Measurements from ENCODE around the gene VSIG2.

VSIG2 gene

GRCh38 chr11:124748481-124749343, 3.3 kb downstream of the VSIG2 start:
- no peak for DNase-seq (ENCODE audit: low read depth in 2 of 2)

- no peak for DNase-seq (ENCODE audit: low read depth in 2 of 2)
These were observed 4.0 kb downstream of the VSIG2 start for GRCh38 chr11:124748100-124748418.

- no peak for DNase-seq (ENCODE audit: low read depth in 2 of 2)
These were observed 4.5 kb downstream of the VSIG2 start for GRCh38 chr11:124747406-124748099.

- peak; percentile 47 to 62 for DNase-seq (ENCODE audit: low read depth in 2 of 2)
These were observed 5.3 kb downstream of the VSIG2 start for GRCh38 chr11:124746621-124747243.

- DNase-seq (ENCODE audit: low read depth in 2 of 2): no peak
These were observed 6.0 kb downstream of the VSIG2 start for GRCh38 chr11:124745835-124746620.

- no peak for DNase-seq (ENCODE audit: low read depth in 2 of 2)
These were observed 6.7 kb downstream of the VSIG2 start for GRCh38 chr11:124745270-124745834.

- no peak for DNase-seq (ENCODE audit: low read depth in 2 of 2)
These were observed 9.0 kb downstream of the VSIG2 start for GRCh38 chr11:124743050-124743449.

GRCh38 chr11:124742555-124742954, 9.5 kb downstream of the VSIG2 start:
- no peak for DNase-seq (ENCODE audit: low read depth in 2 of 2)

- no peak for DNase-seq (ENCODE audit: low read depth in 2 of 2)
These were observed 11.7 kb downstream of the VSIG2 start for GRCh38 chr11:124740277-124740882.

- DNase-seq (ENCODE audit: low read depth in 2 of 2): peak; percentile 62 to 67
These were observed 12.4 kb downstream of the VSIG2 start, which contains the start of gene NRGN for GRCh38 chr11:124739479-124740276. NRGN (plus strand) TSS chr11:124739942; CDS start chr11:124740085, 143 bp downstream.

- no peak for DNase-seq (ENCODE audit: low read depth in 2 of 2)
These were observed 13.2 kb downstream of the VSIG2 start for GRCh38 chr11:124738713-124739478.

GRCh38 chr11:124737638-124738305, 14.3 kb downstream of the VSIG2 start:
- DNase-seq (ENCODE audit: low read depth in 2 of 2): no peak

GRCh38 chr11:124736736-124737135, 15.3 kb downstream of the VSIG2 start:
- DNase-seq (ENCODE audit: low read depth in 2 of 2): no peak

GRCh38 chr11:124732230-124732629, 19.8 kb downstream of the VSIG2 start:
- no peak for DNase-seq (ENCODE audit: low read depth in 2 of 2)

GRCh38 chr11:124729571-124729970, 22.5 kb downstream of the VSIG2 start:
- DNase-seq (ENCODE audit: low read depth in 2 of 2): no peak

- DNase-seq (ENCODE audit: low read depth in 2 of 2): no peak
These were observed 23.9 kb downstream of the VSIG2 start for GRCh38 chr11:124728134-124728533.

GRCh38 chr11:124727474-124727873, 24.6 kb downstream of the VSIG2 start:
- no peak for DNase-seq (ENCODE audit: low read depth in 2 of 2)

GRCh38 chr11:124725719-124726105, 26.3 kb downstream of the VSIG2 start:
- DNase-seq (ENCODE audit: low read depth in 2 of 2): no peak
